HS-5 (cell line): ENCODE results near the gene RNFT2.
A peak's percentile ranks its signal among the peaks of the same experiment; 100 is the strongest.

Experiments
- DNase-seq: peaks from one replicate; pipeline ENCODE4 v3.0.0-alpha.2; 2012; ENCODE audit warnings: low read depth

RNFT2 gene

DNA sequence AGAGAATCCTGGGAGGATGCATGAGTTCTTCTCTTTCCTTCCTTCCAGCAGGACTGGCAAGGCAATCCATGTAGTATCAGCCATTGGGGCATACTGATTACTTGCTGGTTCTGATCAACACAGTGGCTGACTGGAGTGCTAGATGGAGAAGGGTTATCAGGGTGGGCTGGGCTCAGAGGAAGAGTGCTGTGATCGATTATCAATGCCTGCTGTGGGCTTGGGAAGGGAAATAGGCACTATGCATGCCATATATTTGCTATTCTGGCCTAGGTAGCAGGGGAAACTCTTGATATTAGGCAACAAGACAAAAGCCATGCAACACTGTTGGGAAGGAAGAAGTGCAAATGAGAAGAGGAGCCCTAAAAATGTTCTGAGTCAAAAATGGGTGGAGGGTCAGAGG lies 97.4 kb downstream of the RNFT2 start:
- DNase-seq, result no peak

DNA sequence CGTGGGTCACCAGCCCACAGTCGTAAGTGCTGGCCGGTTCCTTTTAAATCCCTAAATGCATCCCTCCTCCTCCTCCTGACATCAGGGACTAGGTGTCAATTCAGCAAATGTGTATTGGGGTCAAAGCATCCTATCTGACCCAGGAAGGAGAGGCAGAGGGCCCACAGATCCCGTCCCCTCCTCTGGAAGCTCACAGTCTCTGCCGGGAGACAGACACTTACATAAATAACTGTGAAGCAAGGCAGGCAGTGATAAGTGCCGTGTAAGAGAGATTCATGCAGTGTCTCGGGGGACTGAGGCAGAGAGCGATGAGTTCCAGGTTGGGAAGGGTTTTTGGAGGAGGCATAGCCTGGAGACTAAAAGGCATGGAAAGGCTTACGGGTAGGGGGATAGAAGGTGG lies 99.0 kb downstream of the RNFT2 start:
- no peak for DNase-seq

DNA sequence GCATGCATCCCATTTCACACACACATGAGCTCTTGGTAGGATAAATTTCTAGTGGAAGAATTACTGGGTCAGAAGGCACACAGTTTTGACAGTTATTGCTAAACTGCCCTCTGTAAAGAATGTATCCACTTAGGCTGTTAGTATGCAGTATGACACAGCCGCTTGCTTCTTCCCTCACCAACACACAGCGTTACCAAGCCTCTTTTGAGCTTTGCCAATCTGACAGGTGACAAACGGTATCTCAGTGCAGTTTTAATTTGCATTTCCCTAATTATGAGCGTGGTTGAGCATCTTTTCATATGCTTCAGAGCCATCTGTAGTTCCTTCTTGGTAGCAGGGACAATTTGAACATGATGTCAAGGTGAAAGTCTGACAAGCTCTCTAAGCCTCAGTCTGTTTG lies 100.2 kb downstream of the RNFT2 start:
- no peak for DNase-seq

DNA sequence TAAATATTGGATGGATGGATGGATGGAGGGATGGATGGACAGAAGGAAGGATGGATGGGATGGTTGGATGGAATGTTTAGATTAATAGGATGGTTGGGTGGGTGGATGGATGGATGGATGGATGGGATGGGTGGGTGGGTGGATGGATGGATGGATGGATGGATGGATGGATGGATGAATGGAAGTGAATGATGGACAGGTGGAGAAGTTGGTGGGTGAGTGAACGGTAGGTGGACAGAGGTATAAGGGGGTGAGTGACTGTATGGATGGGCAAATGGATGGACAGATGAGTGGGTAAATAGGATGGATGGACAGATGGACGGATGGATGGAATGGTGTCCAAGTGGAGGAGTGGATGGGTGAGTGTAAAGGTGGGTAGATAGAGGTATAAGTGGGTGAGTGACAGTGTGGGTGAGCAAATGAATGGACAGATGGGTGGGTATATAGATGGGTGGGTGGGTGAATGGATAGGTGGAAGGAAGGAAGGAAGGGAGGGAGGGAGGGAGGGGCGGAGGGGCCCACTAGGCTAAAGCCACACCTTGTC lies 101.2 kb downstream of the RNFT2 start:
- no peak for DNase-seq

DNA sequence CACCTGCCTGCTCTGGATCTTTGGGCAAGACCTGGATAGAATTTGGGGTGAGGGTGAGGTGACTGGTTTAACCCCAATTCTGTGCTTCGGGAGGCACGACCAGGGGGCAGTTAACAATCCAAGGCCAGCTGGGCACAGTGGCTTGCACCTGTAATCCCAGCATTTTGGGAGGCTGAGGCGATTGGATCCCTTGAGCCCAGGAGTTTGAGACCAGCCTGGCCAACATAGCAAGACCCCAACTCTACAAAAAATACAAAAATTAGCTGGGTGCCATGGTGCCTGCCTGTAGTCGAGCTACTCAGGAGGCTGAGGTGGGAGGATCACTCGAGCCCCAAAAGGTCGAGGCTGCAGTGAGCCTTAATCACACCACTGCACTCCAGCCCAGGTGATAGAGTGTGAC lies 105.0 kb downstream of the RNFT2 start:
- DNase-seq, result no peak

DNA sequence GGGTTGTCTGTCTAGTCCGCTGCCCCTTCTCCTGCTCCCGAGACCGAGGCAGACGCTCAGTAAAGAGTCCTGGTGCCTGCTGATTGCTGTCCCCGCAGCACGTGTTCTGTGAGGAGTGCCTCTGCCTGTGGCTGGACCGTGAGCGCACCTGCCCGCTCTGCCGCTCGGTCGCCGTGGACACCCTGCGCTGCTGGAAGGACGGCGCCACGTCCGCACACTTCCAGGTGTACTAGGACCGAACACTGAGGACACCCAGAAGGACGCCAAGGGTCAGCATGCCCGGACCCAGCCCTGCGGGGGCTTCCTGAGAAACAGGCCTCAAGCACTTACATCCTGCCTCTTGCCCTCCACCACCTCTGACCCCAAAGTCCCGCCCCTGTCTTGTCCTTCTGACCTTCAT lies 111.1 kb downstream of the RNFT2 start:
- no peak for DNase-seq

DNA sequence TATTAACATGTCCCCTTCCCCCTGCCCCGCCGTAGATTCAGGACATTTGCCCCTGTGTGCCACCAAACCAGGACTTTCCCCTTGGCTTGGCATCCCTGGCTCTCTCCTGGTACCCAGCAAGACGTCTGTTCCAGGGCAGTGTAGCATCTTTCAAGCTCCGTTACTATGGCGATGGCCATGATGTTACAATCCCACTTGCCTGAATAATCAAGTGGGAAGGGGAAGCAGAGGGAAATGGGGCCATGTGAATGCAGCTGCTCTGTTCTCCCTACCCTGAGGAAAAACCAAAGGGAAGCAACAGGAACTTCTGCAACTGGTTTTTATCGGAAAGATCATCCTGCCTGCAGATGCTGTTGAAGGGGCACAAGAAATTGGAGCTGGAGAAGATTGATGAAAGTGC lies 114.2 kb downstream of the RNFT2 start:
- no peak for DNase-seq

DNA sequence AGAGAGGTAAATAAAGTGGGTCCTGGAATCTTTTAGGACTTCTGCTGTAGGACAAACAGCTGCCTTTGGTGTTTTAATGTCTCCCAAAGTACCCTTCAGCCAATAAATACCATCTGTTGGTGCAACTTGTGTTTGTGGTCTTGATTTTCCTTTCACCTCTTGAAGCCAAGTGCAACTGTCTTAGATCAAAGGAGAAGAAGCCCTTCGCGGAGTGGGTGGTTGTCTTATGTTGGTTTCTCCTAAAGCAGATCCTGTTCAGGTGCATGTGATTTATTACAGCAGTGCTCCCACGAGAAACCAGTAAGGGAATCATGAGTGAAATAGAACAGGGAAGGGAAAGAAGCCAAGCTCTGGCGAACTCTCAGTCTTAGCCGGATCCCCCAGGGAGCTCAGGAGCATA lies 115.4 kb downstream of the RNFT2 start:
- no peak for DNase-seq

DNA sequence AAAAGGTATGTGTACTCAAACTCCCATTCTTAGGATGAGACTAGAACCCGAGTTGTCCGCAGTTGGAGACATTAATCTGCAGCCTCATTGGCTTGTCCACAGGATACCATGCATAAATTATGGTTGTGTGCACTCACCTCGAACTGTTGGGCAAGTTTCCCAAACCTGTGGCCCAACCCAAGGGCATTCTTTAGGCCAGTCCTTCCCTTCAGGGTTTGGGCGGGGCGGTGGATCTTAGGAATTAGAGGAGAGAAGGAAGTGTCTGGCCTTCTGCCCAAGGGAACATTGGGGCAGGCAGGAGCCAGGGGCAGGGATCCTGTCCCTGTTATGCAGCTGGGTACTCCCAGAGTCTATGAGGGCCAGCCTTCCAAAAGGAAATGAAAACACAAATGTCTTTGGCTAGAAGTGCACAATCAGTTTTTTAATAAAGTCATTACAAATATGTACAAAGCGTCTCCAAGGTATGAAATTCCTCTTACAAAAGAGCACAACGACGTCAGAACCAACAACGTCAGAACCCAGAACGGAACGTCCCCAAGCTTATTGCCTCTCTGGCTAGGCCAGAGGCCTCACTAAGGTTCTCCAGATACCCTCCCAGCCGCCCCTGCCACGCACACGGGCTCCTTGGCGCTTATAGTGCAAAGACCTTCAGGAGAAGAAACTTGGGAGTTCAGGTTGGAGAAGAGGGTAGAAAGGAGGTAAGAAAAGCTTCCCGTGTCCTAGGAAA lies 117.8 kb downstream of the RNFT2 start:
- DNase-seq, result no peak

DNA sequence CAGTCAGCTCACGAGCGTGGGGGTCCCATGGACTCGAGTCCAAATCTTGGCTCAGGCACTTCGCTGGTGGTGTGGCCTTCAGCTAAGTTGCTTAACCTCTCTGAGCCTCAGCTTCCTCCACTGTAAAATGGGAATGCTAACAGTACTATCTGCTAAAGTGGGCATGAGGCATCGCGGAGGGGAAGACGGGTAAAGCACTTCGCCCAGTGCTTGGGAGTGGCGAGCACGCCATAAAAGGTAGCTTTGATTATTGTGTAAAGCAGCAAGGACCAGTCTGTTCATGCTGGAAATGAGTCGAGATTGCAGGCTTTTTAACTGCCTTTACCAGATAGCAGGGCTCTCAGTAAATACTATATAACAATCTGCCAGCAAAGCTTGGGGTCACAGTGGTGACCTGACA lies 118.6 kb downstream of the RNFT2 start:
- no peak for DNase-seq

DNA sequence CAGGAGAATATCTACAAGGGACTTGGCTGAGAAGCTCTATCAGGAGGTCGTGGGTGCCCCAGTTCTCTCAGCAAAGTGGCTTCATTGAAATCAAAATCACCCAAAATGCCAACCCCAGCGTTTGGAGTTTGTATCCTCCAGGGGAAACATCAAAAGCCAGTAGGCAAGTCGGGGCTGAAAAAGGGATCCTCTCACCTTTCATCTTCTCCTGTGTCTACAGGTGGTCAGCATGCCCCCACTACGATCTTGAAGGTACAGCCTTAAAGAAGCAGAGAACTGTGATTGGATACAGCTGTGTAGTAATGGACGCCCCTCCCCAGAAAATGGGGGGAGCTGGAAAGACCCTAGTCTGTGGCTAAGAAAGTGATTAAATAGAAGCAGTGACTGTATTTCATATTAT lies 121.0 kb downstream of the RNFT2 start:
- no peak for DNase-seq

DNA sequence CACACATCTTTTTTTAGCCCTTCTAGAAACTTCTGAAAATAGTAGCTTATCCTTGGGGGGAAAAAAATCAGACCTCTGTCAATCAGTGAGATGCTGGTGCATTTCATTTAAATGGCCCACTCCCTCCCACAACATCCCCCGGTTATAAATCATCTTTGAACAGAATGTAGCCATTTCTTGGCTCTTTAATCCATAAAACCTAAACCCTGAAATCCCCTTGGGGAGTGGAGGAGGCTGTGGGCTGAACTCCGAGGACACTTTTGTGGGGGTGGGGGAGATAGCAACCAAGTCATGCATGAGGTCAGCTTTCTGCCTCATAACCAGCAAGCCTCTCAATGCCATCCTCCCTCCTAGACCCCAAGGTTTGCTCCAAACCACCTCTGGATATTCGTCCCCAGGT lies 122.1 kb downstream of the RNFT2 start:
- no peak for DNase-seq

DNA sequence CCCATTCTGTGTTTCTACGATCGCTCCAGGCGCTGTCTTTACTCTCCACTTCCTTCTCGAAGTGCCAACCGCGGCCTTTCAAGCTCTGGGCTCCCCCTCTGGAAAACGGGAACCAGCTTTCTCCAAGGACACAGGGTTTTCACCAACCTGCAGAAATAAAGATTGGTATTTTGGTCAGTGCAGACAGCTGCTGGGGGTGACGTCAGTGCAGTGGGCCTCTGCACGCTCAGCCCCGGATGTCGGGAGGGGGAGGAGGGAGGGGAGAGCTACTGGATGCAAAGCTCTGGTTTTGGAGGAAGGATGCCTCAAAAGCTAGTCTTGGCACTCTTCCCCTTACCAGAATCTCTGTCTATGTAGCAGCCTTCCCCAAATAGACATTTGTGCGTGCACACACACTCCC lies 123.2 kb downstream of the RNFT2 start:
- peak; percentile 39 for DNase-seq

DNA sequence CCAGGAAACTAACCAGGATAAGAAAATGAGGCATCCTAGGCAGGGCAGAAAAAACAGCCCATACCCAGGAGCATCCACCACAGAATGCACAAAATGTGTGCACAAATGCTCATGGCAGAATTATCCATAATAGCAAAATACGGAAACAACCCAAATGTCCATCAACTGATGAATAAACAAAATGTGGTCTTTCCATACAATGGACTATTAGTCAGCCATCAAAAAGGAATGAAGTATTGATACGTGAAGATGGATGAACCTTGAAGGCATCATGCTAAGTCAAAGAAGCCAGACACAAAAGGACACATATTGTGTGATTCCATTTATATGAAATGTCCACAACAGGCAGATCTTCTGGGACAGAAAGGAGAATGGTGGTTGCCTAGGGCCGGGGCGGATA lies 124.1 kb downstream of the RNFT2 start:
- no peak for DNase-seq

DNA sequence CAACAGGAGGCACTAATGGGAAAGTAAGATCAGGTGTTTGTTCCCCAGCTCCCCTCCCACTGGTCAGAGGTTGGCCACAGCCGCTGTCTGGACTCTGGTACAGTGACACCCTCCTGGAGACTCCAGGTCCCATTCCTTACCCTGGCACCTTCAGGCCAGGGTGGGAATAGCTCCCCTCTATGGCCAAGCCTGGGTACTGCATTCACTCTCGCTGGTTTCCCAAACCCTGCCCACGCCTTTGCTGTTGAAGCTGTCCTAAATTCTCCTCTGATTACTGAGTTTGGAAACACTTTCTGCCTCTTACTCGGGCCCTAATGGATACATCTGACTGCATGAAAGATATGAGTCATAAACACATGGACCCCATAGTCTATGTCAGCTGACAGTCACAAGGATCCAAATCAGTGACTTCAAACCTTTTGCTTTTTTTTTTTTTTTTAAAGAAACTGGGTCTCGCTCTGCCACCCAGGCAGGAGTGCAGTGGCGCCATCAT lies 125.2 kb downstream of the RNFT2 start:
- DNase-seq, result peak; percentile 63

DNA sequence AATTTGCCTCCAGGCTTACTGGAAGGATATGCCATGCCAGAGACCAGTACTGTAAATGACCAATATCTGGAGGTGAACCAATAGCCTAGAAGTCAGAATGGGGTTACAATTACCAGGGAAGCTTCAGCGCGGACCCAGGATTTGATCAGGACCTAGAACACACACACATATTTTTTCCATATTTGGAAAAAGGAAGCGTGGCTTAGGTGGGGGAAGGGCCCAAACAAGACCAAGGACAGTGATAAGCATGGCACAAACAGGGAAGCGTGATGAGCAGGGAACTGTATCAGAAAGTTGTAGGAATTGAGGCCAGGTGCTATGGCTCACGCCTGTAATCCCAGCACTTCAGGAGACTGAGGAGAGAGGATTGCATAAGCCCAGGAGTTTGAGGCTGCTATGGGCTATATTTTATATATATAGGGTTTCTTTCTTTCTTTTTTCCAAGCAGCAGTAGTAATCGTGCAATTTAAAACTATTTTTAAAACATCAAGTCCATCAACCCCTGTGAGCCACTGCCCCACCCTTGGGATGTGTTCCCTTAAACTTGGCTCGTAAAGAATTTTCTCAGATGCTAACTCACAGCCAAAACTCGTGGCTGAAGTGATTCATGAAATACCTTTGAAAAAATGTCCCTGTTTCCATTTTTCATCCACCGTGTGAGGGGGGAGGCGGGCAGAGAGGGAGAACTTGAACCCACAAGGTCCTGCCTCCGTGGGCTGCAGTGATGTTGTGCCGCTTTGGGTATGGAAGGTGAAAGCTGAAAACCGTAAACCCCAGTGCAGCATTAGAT lies 126.5 kb downstream of the RNFT2 start:
- DNase-seq, result peak; percentile 84

DNA sequence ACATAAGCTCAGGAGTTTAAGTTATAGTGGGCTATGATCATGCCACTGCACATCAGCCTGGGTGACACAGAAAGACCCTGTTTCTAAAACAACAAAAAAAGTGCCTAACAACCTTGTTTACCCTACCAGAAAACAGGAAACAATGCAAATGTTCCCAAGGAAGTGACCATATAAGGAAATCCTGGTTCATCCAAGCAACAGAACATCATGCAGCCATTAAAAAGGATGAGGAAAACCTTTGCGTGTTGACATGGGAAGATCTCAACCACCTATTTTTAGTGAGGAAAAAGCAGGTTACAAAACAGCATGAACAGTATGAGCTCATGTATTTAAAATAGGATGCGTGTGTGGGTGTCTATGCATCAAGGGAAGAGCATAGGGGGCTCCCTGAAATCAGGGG lies 129.4 kb downstream of the RNFT2 start:
- no peak for DNase-seq

DNA sequence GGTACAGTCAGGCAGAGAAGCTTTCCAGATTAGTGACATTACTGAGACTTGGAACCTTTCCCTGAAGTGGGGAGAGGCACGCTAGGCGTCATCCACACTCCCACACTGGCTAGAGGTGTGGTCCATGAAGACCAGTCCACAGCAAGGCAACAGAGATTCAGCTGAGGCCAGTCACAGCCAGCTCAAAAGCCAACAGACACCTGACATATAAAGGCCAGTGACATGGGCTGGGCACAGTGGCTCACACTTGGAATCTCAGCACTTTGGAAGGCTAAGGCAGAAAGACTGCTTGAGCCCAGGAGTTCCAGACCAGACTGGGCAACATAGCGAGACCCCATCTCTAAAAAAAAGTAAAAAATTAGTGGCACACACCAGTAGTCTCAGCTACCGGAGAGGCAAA lies 132.2 kb downstream of the RNFT2 start:
- DNase-seq, result no peak

DNA sequence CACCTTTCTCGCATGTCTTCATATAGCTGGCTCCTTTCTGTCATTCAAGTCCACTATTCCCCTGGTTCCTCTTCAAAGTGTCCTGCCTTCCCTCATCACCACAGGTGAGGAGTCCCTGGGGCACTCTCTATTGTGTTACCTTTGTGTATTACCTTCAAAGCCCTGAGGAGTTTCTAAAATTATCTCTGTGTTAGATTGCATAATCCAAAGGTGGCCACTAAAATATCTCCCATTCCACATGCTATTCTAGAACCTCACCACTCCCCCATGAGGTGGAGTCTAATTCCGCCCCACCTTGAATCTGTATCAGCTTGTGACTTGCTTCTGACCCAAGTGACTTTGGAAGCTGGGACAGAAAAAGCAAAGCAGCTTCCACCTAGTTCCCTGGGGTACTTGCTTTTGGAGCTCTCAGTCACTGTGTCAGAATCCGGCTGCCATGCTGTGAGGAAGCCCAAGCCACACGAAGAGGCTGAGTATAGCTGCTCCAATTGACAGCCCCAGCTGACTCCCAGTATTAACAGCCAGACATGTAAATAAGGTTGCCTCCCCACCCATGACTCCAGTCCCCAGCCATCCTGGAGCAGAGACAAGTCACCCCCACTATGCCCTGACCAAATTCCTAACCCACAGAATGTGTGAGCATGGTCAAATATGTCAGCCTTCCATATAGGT lies 136.3 kb downstream of the RNFT2 start:
- DNase-seq, result no peak

DNA sequence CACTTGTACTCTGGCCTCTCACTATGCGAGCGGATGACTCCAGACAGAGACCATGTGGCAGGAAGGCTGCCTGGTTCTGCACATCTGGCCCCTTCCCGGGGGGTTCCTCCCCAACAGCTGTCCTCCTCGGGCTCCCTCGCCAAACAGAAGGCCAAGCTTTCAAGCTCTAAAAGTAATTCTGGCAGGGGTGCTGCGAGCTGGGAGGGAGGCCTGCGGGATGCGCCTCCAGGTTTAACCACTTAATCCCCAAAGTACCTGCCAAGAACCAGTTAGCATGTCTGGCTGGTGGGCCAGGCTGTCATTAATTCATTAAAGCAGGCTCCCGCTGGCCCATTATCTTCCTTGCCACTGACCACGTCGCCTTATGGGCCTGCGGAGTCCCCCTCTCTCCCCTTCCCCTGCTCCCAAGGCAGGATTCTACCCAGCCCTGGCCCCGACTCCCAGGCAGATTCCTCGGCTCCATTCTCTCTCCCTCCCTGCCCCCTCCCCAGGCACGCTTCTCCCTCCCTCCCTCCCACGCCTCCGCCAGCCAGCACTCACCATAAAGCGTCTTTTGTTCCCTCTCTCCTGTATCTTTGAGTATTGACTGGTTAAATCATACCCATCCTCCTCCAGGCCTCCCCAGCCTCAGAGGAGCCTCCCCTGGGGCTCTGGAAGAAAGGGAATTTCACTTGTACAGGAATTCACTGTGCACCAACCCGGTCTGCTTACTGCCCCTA lies 138.2 kb downstream of the RNFT2 start:
- no peak for DNase-seq

DNA sequence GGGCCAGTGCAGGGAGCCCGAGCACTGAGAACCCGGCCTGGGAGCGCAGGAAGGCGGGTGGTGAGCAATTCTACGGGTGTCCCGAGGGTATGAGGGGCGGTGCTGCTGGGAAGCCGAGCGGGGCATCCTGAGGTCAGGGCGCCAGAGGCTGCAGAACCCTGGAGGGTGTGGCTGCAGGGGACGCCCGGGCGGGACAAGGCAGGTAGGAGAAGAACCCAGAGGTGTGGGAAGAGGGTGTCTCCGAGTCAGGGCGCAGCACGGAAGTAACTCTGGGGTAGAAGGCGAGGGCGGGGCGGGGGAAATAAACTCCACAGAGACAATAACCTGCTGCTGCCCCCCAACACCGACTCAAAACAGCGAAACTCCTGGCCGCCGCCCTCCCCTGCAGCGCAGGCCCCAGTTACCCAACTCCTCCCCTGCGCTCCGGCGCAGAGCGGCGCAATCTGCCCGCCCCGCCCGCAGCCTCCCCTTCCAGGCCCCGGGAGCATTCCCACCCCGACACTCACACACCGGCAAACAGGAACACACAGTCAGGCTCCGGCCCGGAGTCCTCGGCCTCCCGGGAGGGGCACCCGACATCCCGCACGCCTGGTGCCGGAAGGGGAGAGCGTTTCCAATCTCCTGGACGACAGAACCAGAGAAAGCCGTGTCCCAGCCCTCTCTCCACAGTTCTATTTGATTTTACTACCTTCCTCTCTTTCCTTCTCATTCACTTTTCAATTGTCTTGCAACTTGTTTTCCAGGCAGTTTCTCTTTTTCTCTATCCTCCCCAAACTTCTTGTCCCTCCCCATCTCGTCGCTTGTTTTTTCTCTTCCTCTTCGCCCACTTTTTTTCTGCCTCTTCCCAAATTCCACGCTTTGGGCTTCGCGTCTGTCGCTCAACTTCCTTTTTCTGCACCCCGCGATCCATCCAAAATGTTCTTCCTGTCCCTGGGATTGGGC lies 140.7 kb downstream of the RNFT2 start:
- DNase-seq, result no peak
